Neural crest cell (in vitro differentiated cells): ENCODE data around the gene MAPRE2. TPM values are rescaled to one million over a fixed set of nuclear protein-coding genes. Genes with fewer than 3 reads are reported as not detected.
A peak's percentile ranks its signal among the peaks of the same experiment; 100 is the strongest.

ENCODE experiments used
- DNase-seq: peaks from one replicate; pipeline ENCODE4 v3.0.0; 2021; ENCODE audit warnings: low read depth, mixed read lengths, low spot score
- H3K27ac Mint-ChIP-seq: one replicate; pipeline ENCODE4 v1.8.0; 2021; ENCODE audit warnings: mild to moderate bottlenecking, mixed read lengths; ENCODE audit not compliant: unreplicated experiment
- H3K27me3 Mint-ChIP-seq: 2 replicates; pipeline ENCODE4 v1.8.0; 2021; ENCODE audit warnings: low read depth, mild to moderate bottlenecking, mixed read lengths
- H3K36me3 Mint-ChIP-seq: 2 replicates; pipeline ENCODE4 v1.8.0; 2021; ENCODE audit warnings: low read depth, mild to moderate bottlenecking, mixed read lengths
- H3K4me1 Mint-ChIP-seq: 2 replicates; pipeline ENCODE4 v1.8.0; 2021; ENCODE audit warnings: mixed read lengths
- H3K4me3 Mint-ChIP-seq: one replicate; pipeline ENCODE4 v1.8.0; 2021; ENCODE audit warnings: mild to moderate bottlenecking, mixed read lengths
- H3K9me3 Mint-ChIP-seq: 2 replicates; pipeline ENCODE4 v1.8.0; 2021; ENCODE audit warnings: mixed read lengths
- long read RNA-seq: library from polyadenylated mRNA; unstranded; transcript quantifications from one replicate; pipeline ENCODE4 v2.0.0, GENCODE V29; 2020
- total RNA-seq: library from RNA; stranded (reverse); gene quantifications from 2 replicates; pipeline ENCODE4 v1.2.1, GENCODE V29; 2021
- TF ChIP-seq, protein P1 (sequence below): fragments of 200-600 bp; sonication (generic); conservative IDR thresholded peaks from 2 replicates; pipeline ENCODE4 v1.5.0; 2021; ENCODE audit warnings: antibody characterized with exemption, mild to moderate bottlenecking

Gene MAPRE2
- 35.5 and 38.1 TPM in 2 replicates for total RNA-seq
- long read RNA-seq, full-length matches to known transcripts, result 33 of 43 reads
- long read RNA-seq, partial matches to known transcripts, result 2 of 43 reads
- long read RNA-seq, other reads (novel, unspliced or antisense), result 8 of 43 reads

GRCh38 chr18:35040988-35041814, at the start of gene MAPRE2:
Gene MAPRE2 (plus strand): TSS chr18:35041413. CDS start chr18:35041540, 127 bp downstream.
- H3K36me3 Mint-ChIP-seq, result no peaks in the 10 kb centered on the region
- H3K4me3 Mint-ChIP-seq, result peak within 1 kb of the TSS; percentile 89
- peaks cover 2% of the 10 kb centered on the region for H3K9me3 Mint-ChIP-seq
- no peaks in the 10 kb centered on the region for H3K27me3 Mint-ChIP-seq
- TF ChIP-seq, protein P1, sequence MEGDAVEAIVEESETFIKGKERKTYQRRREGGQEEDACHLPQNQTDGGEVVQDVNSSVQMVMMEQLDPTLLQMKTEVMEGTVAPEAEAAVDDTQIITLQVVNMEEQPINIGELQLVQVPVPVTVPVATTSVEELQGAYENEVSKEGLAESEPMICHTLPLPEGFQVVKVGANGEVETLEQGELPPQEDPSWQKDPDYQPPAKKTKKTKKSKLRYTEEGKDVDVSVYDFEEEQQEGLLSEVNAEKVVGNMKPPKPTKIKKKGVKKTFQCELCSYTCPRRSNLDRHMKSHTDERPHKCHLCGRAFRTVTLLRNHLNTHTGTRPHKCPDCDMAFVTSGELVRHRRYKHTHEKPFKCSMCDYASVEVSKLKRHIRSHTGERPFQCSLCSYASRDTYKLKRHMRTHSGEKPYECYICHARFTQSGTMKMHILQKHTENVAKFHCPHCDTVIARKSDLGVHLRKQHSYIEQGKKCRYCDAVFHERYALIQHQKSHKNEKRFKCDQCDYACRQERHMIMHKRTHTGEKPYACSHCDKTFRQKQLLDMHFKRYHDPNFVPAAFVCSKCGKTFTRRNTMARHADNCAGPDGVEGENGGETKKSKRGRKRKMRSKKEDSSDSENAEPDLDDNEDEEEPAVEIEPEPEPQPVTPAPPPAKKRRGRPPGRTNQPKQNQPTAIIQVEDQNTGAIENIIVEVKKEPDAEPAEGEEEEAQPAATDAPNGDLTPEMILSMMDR, result peak; percentile 17
- peak; percentile 99 for DNase-seq
- H3K27ac Mint-ChIP-seq, result peak within 1 kb of the TSS; percentile 98
- peaks cover 49% of the 10 kb centered on the region for H3K4me1 Mint-ChIP-seq

DNA sequence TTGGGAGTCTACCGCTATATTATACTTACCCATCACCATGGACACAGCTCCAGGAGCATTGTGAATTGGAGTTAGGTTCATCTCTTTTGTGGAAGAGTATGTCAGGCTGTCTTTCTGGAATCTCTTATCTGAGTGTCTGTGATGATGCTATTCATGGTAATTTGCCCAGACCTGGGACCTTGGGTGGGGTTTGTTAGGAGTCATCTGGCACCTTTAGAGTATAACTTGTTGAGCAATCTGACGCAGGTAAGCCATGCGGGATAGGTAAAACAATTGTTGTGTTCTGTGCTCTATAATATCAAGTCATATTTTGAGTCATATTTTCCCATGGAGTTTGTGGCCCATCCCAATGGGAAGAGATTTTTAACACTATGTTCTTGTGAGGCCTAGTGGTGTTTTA, 49.7 kb upstream of the MAPRE2 start:
- DNase-seq, result no peak
- no peak overlapping the region for H3K27ac Mint-ChIP-seq
- no peak overlapping the region for H3K4me3 Mint-ChIP-seq
- TF ChIP-seq, protein P1, result no peak
- H3K27me3 Mint-ChIP-seq, result no peaks in the 10 kb centered on the region
- no peaks in the 10 kb centered on the region for H3K4me1 Mint-ChIP-seq
- H3K36me3 Mint-ChIP-seq, result no peaks in the 10 kb centered on the region
- no peaks in the 10 kb centered on the region for H3K9me3 Mint-ChIP-seq

- no peaks in the 10 kb centered on the region for H3K4me1 Mint-ChIP-seq
- TF ChIP-seq, protein P1, result no peak
- H3K9me3 Mint-ChIP-seq, result no peaks in the 10 kb centered on the region
- H3K36me3 Mint-ChIP-seq, result no peaks in the 10 kb centered on the region
- no peak overlapping the region for H3K4me3 Mint-ChIP-seq
- no peaks in the 10 kb centered on the region for H3K27me3 Mint-ChIP-seq
- H3K27ac Mint-ChIP-seq, result no peak overlapping the region
- no peak for DNase-seq
These were observed 47.9 kb upstream of the MAPRE2 start for GRCh38 chr18:34993289-34993688.

DNA sequence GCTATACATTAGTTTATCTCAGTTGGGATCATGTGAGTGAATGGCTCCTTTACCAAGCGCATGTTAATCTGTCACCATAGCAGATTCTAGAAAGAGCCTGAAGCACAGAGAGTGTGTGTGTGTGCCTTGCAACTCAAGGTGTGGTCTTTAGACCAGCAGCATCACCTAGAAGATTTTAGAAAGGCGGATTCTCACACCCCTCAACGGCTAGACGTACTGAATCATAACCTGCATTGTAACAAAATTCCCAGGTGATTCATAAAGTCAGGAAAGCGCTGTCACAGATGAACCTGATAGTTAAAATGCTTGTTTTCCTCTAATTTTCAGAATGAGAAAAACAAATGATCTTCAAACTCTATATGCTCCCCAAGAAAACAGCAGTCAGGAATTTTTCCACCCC, 45.5 kb upstream of the MAPRE2 start:
- H3K27ac Mint-ChIP-seq, result no peak overlapping the region
- no peaks in the 10 kb centered on the region for H3K9me3 Mint-ChIP-seq

GRCh38 chr18:34998661-34999060, 42.6 kb upstream of the MAPRE2 start:
- TF ChIP-seq, protein P1, result no peak
- no peaks in the 10 kb centered on the region for H3K27me3 Mint-ChIP-seq
- H3K4me3 Mint-ChIP-seq, result no peak overlapping the region
- no peaks in the 10 kb centered on the region for H3K36me3 Mint-ChIP-seq
- no peak for DNase-seq
- peaks cover 13% of the 10 kb centered on the region for H3K4me1 Mint-ChIP-seq
- H3K9me3 Mint-ChIP-seq, result no peaks in the 10 kb centered on the region
- H3K27ac Mint-ChIP-seq, result no peak overlapping the region

More for the DNA sequence above, 45.5 kb upstream of the MAPRE2 start:
- TF ChIP-seq, protein P1, result no peak
- Mint-ChIP-seq H3K4me3 (no peak overlapping the region), H3K27me3 (no peaks in the 10 kb centered on the region), H3K4me1 (peaks cover 12% of the 10 kb centered on the region), H3K36me3 (no peaks in the 10 kb centered on the region)
- no peak for DNase-seq
